HG02840 (cell line): Measurements from ENCODE around the gene LIMCH1.

Source experiments
- ATAC-seq: cut with Tn5 transposase; IDR thresholded peaks from one replicate; pipeline ENCODE4 v1.9.1; 2021; ENCODE audit warnings: mild to moderate bottlenecking, moderate library complexity, moderate number of reproducible peaks; ENCODE audit not compliant: unreplicated experiment, low FRiP score

LIMCH1 gene

GRCh38 chr4:41602113-41602512 lies 64.2 kb downstream of the LIMCH1 start:
- ATAC-seq, result no peak

GRCh38 chr4:41602886-41603498 lies 65.0 kb downstream of the LIMCH1 start:
- ATAC-seq, result no peak

GRCh38 chr4:41609851-41610250 lies 71.9 kb downstream of the LIMCH1 start:
- no peak for ATAC-seq

- no peak for ATAC-seq
Observed at GRCh38 chr4:41610474-41610873, 72.5 kb downstream of the LIMCH1 start.

- no peak for ATAC-seq
Observed at GRCh38 chr4:41611124-41611838, 73.3 kb downstream of the LIMCH1 start.

- ATAC-seq, result no peak
Observed at GRCh38 chr4:41611881-41612871, 74.2 kb downstream of the LIMCH1 start.

- ATAC-seq, result no peak
Observed at GRCh38 chr4:41613386-41613785, 75.4 kb downstream of the LIMCH1 start.

GRCh38 chr4:41613821-41614220 lies 75.9 kb downstream of the LIMCH1 start:
- ATAC-seq, result no peak

GRCh38 chr4:41614519-41614918 lies 76.6 kb downstream of the LIMCH1 start:
- no peak for ATAC-seq

- no peak for ATAC-seq
Observed at GRCh38 chr4:41619161-41619560, 81.2 kb downstream of the LIMCH1 start.

GRCh38 chr4:41620594-41621256 lies 82.8 kb downstream of the LIMCH1 start:
- no peak for ATAC-seq

- no peak for ATAC-seq
Observed at GRCh38 chr4:41622787-41623186, 84.8 kb downstream of the LIMCH1 start.

- no peak for ATAC-seq
Observed at GRCh38 chr4:41624765-41625164, 86.8 kb downstream of the LIMCH1 start.

- no peak for ATAC-seq
Observed at GRCh38 chr4:41625531-41625930, 87.6 kb downstream of the LIMCH1 start.

GRCh38 chr4:41628936-41629335 lies 91.0 kb downstream of the LIMCH1 start:
- ATAC-seq, result no peak

- ATAC-seq, result no peak
Observed at GRCh38 chr4:41631523-41631922, 93.6 kb downstream of the LIMCH1 start.

- no peak for ATAC-seq
Observed at GRCh38 chr4:41632481-41633073, 94.6 kb downstream of the LIMCH1 start.

- no peak for ATAC-seq
Observed at GRCh38 chr4:41633321-41633720, 95.4 kb downstream of the LIMCH1 start.

GRCh38 chr4:41635441-41635840 lies 97.5 kb downstream of the LIMCH1 start:
- no peak for ATAC-seq

- no peak for ATAC-seq
Observed at GRCh38 chr4:41638203-41638602, 100.2 kb downstream of the LIMCH1 start.
